ENCODE data around the gene CTSH. TPM values are rescaled to one million over a fixed set of nuclear protein-coding genes. Genes with fewer than 3 reads are reported as not detected.

The CTSH gene
- total and polyA plus RNA-seq, 2 experiments from 2014 or later = 1.7 to 5.2 TPM

GRCh38 chr15:78983146-78983918 lies 38.5 kb upstream of the CTSH start:
- Histone ChIP-seq H4K20me1 (ENCODE audit: insufficient read depth) (no peaks in the 10 kb centered on the region), H3K9ac (no peak overlapping the region), H3K36me3 (ENCODE audit: low read depth) (no peaks in the 10 kb centered on the region), H3K79me2 (ENCODE audit: insufficient read depth) (no peaks in the 10 kb centered on the region), H3K9me3 (ENCODE audit: low read depth) (no peaks in the 10 kb centered on the region), H3K4me1 (ENCODE audit: insufficient read depth) (peaks cover 5% of the 10 kb centered on the region; the same call in 1 of the 2 replicates), H3K4me2 (ENCODE audit: unreplicated experiment) (no peak overlapping the region), H3K9me2 (ENCODE audit: insufficient read depth) (no peaks in the 10 kb centered on the region), H3K27ac (no peak overlapping the region), H2AFZ (no peak overlapping the region), H3K27me3 (replicated peaks; ENCODE audit: insufficient read depth) (no peaks in the 10 kb centered on the region), H3F3A (ENCODE audit: insufficient read depth) (peaks cover 13% of the 10 kb centered on the region; the same call in 1 of the 2 replicates), H3K4me3 (no peak overlapping the region)
- no peak for TF ChIP-seq EZH2 (IDR thresholded peaks at IDR 0.05; ENCODE audit: insufficient read depth, poor library complexity, severe bottlenecking)
- TF ChIP-seq EZH2phosphoT487 (IDR thresholded peaks at IDR 0.05; ENCODE audit: insufficient read depth, low read depth) = no peak
- in situ Hi-C loops (cut with MboI) = no loop called here
- WGBS, 2 experiments (ENCODE audit: low coverage in 1 of 2, low lambda C conversion rate in 2 of 2, missing lambda C conversion rate in 2 of 2) = 40% methylated on average over 5 of the region's 5 CpGs
- no peak for DNase-seq

- Histone ChIP-seq H3K4me2 (ENCODE audit: unreplicated experiment) (no peak overlapping the region), H3K79me2 (ENCODE audit: insufficient read depth) (no peaks in the 10 kb centered on the region), H3K27ac (no peak overlapping the region), H3F3A (ENCODE audit: insufficient read depth) (peaks cover 8% of the 10 kb centered on the region; the same call in 1 of the 2 replicates), H3K4me3 (no peak overlapping the region), H2AFZ (no peak overlapping the region), H3K27me3 (replicated peaks; ENCODE audit: insufficient read depth) (no peaks in the 10 kb centered on the region), H3K4me1 (ENCODE audit: insufficient read depth) (no peaks in the 10 kb centered on the region), H4K20me1 (ENCODE audit: insufficient read depth) (no peaks in the 10 kb centered on the region), H3K9me3 (ENCODE audit: low read depth) (no peaks in the 10 kb centered on the region), H3K9me2 (ENCODE audit: insufficient read depth) (no peaks in the 10 kb centered on the region), H3K36me3 (ENCODE audit: low read depth) (no peaks in the 10 kb centered on the region), H3K9ac (no peak overlapping the region)
- WGBS, 2 experiments (ENCODE audit: low coverage in 1 of 2, low lambda C conversion rate in 2 of 2, missing lambda C conversion rate in 2 of 2) = 42 to 55% methylated on average over 10 of the region's 10 CpGs
- no peak for TF ChIP-seq EZH2 (IDR thresholded peaks at IDR 0.05; ENCODE audit: insufficient read depth, poor library complexity, severe bottlenecking)
- no peak for TF ChIP-seq EZH2phosphoT487 (IDR thresholded peaks at IDR 0.05; ENCODE audit: insufficient read depth, low read depth)
- no peak for DNase-seq
- in situ Hi-C loops (cut with MboI) = no loop called here
These were observed 37.9 kb upstream of the CTSH start for GRCh38 chr15:78982736-78983135.

GRCh38 chr15:78981532-78982313 lies 36.9 kb upstream of the CTSH start:
- no peak overlapping the region for H3K9ac ChIP-seq
- 89 to 91% methylated on average over 11 of the region's 11 CpGs for WGBS, 2 experiments (ENCODE audit: low coverage in 1 of 2, low lambda C conversion rate in 2 of 2, missing lambda C conversion rate in 2 of 2)
- no peaks in the 10 kb centered on the region for H3K9me3 ChIP-seq (ENCODE audit: low read depth)
- H3K9me2 ChIP-seq (ENCODE audit: insufficient read depth) = no peaks in the 10 kb centered on the region
- H3K36me3 ChIP-seq (ENCODE audit: low read depth) = no peaks in the 10 kb centered on the region
- no peak overlapping the region for H2AFZ ChIP-seq
- no peak overlapping the region for H3K4me3 ChIP-seq
- H3K27me3 ChIP-seq (replicated peaks; ENCODE audit: insufficient read depth) = no peaks in the 10 kb centered on the region
- H3K4me1 ChIP-seq (ENCODE audit: insufficient read depth) = no peaks in the 10 kb centered on the region
- TF ChIP-seq EZH2phosphoT487 (IDR thresholded peaks at IDR 0.05; ENCODE audit: insufficient read depth, low read depth) (no peak), EZH2 (IDR thresholded peaks at IDR 0.05; ENCODE audit: insufficient read depth, poor library complexity, severe bottlenecking) (no peak)
- no peaks in the 10 kb centered on the region for H3K79me2 ChIP-seq (ENCODE audit: insufficient read depth)
- DNase-seq = no peak
- no peaks in the 10 kb centered on the region for H4K20me1 ChIP-seq (ENCODE audit: insufficient read depth)
- H3K27ac ChIP-seq = no peak overlapping the region
- in situ Hi-C loops (cut with MboI) = no loop called here
- 0 out of 2 replicates have a peak, but pooled peaks cover 2% of the 10 kb centered on the region for H3F3A ChIP-seq (ENCODE audit: insufficient read depth)
- no peak overlapping the region for H3K4me2 ChIP-seq (ENCODE audit: unreplicated experiment)

- no peaks in the 10 kb centered on the region for H3K9me3 ChIP-seq (ENCODE audit: low read depth)
- no peak overlapping the region; the same call in 1 of the 2 replicates for H3K9ac ChIP-seq
- H2AFZ ChIP-seq = 0 out of 2 replicates have a peak overlapping the region, but pooled peaks have one; percentile 36
- WGBS, 2 experiments (ENCODE audit: low coverage in 1 of 2, low lambda C conversion rate in 2 of 2, missing lambda C conversion rate in 2 of 2) = 69 to 71% methylated on average over 17 of the region's 17 CpGs
- H3K79me2 ChIP-seq (ENCODE audit: insufficient read depth) = no peaks in the 10 kb centered on the region
- no peak overlapping the region for H3K4me2 ChIP-seq (ENCODE audit: unreplicated experiment)
- DNase-seq = peak; percentile 81
- H3K27me3 ChIP-seq (replicated peaks; ENCODE audit: insufficient read depth) = no peaks in the 10 kb centered on the region
- TF ChIP-seq EZH2phosphoT487 (IDR thresholded peaks at IDR 0.05; ENCODE audit: insufficient read depth, low read depth) (no peak), EZH2 (IDR thresholded peaks at IDR 0.05; ENCODE audit: insufficient read depth, poor library complexity, severe bottlenecking) (no peak)
- in situ Hi-C loops (cut with MboI) = no loop called here
- no peaks in the 10 kb centered on the region for H3F3A ChIP-seq (ENCODE audit: insufficient read depth)
- no peaks in the 10 kb centered on the region for H3K4me1 ChIP-seq (ENCODE audit: insufficient read depth)
- no peaks in the 10 kb centered on the region for H4K20me1 ChIP-seq (ENCODE audit: insufficient read depth)
- H3K27ac ChIP-seq = no peak overlapping the region
- H3K4me3 ChIP-seq = no peak overlapping the region
- H3K36me3 ChIP-seq (ENCODE audit: low read depth) = no peaks in the 10 kb centered on the region
- H3K9me2 ChIP-seq (ENCODE audit: insufficient read depth) = no peaks in the 10 kb centered on the region
These were observed 34.8 kb upstream of the CTSH start for GRCh38 chr15:78979456-78980320.

Data from GM23248 (cell line).